ELF-1 (cell line): ENCODE results near the gene FMNL2.
A peak's percentile ranks its signal among the peaks of the same experiment; 100 is the strongest.

Source experiments
- DNase-seq: peaks from one replicate; pipeline ENCODE4 v3.0.0-alpha.2; 2016; ENCODE audit warnings: low read depth, low spot score

FMNL2 gene

DNA sequence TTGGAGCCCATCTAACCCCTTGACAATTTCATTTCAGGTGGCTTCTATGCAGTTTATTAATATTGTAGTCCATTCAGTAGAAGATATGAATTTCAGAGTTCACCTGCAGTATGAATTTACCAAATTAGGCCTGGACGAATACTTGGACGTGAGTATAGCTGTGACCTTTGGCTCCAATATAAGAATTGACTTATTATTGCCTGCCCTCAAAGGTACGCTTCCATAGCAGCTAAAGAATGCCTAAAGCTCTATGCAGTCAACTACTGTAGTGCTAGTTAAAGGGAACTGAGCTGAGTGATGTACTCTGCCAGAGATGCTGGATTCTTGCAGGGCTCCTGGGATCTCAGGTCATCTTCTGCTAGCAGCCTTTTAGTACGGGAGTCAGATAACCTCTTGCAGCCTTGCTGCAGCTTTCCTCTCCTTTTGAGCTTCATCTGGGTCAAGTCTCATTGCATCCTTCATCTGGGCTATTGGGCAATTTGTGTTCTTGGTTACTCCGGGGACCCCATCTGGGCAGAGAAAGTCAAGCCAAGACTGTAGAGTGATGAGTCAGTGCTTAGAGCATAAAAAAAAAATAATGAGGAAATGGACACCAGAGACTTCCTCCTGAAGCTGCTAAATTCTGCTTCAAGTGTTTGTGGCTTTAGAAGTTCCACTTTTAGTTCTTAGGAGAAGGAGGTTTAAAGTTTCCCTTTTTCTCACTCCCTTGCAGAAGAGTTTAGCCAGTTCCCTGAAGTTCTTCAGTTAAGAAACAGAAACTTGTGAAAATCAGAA, 276.7 kb downstream of the FMNL2 start:
- no peak for DNase-seq

DNA sequence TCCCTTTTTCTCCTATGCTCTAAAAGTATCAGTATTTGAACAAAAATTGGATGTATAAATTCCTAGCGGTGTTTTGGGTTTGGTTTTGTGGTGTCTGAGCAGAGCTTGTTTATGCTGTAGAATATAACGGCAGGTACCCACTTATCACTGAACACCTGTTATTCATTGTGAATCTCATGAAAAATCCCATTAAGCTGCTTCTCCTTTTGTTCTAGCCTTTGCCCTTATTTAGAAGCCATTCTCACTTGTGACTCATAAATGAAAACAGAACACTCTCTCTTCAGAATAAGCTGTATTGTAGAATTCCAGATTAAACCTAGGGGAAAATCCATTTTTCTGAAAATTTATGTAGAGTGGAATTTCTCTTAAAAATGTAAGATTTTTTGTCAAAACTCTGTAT, 278.3 kb downstream of the FMNL2 start:
- no peak for DNase-seq

DNA sequence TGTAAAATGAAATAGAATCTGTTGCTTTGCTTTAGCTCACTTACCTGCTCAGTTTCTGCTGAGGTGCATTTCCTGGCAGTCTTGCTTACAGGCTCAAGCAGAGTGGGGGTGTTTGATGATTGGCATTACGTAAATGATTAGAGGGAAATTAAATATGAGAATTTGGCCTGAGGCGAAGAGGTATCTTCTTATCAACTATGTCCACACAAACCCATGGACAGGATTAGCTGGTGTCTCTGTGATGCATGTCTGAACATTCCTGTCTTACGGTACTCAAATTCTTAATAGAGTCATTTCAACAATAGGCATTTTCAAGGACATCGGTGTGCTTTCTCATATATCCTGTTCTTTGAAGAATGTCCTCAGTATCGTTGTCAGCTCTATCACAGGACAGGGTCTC, 280.2 kb downstream of the FMNL2 start:
- no peak for DNase-seq

DNA sequence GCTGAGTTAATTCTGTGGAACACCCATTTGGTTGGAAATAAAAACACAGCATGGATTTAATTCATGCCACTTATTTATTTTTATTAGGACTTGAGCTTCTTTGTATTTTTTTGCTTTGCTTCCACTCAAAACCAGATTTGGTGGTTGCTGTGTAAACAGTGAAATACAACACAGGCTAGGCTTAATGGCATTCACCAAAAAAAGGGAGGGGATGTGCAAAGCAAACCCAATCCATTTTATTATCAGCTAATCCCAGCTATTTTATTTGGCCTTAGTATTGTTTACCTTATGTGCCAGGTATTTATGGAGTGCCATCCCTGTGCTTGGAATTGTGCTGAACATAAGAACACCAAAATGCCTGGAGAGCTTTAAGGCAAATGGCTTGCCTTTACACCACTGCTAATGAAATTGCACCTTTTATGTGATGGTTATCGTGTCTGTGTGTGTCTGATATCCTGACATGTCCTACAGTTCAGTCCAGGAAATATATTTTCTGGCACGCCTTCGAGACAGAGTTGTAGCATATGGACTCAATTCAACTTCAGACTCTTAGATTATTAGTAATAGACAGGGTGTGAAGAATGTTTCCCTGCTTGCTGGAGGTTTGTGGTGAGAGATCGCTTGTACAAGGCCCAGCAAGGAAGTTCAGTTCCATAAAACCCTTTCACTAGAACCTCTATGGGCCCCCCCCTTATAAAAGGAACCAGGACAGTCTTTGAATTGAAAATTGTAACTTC, 282.6 kb downstream of the FMNL2 start:
- no peak for DNase-seq

DNA sequence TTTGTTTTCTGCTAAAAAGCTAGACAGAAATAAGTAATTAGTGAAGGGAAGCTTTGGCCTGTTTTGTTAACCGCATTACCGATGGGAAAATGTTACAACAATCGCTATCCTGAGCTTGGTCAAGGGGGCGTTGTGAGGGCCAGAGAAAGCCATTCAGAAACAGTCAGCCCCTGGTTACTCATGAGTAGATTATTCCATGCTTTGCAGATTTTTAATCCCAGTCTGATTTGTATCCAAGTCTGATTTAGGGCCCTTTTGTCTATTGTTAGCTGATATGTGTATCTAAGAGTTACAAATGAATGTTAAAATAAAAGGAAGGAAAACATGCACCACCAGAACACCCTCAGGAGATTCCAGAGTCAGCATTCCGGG, 283.2 kb downstream of the FMNL2 start:
- no peak for DNase-seq

DNA sequence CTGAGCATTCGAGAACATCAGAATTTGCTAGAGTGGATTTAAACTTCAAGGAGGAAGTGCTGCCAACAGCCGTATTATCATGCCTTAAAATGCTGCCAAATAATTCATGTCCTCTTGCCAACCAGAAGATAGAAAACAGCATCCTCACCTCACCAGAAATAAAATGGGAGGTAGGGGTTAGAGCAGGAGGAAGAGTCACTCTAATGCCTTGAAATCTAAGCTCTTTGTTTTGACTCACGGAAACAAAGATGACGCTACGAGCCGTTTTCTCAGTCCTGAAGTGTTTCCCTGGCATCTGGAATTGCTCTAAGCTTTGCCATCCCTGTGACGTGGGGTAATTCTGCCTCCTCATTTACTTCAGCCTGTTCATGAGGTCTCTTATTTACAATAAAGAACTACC, 285.2 kb downstream of the FMNL2 start:
- DNase-seq, result no peak

DNA sequence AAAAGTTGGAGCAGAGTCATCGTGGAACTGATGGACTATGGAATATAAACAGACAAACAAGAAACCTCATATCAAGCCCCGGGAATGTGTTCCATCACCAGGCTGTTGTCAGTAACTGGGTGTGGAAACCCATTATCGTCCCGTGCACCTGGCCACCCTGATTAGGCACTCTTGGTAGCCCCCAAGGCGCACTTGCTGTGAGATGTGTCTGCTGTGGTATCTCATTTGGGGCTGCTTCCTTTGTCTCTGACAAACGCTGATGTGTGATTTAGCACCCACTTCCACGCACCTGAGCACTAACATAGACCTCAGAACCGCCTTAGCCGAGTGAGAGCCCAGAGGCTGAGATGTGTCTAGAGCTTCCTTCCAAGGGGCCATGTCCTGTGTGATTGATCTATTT, 286.0 kb downstream of the FMNL2 start:
- no peak for DNase-seq

DNA sequence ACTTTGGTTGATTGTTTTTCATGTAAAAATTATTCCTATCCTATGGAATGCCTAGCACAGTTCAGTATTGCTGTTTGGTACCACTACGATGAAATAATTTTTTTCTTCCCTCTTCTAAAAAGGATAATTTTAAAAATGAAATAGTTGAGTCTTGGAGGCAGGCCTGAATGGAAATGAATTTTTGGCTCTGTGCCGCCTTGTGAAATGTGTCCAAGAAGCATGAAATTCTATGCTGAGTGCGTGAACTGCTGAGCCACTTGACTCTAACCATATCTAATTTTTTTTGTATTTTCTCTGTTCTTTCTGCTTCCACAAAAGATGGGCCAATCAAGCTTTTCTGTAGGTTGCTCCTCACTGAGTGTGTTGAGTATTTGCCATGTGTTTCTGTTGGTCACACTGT, 287.2 kb downstream of the FMNL2 start:
- DNase-seq, result no peak

DNA sequence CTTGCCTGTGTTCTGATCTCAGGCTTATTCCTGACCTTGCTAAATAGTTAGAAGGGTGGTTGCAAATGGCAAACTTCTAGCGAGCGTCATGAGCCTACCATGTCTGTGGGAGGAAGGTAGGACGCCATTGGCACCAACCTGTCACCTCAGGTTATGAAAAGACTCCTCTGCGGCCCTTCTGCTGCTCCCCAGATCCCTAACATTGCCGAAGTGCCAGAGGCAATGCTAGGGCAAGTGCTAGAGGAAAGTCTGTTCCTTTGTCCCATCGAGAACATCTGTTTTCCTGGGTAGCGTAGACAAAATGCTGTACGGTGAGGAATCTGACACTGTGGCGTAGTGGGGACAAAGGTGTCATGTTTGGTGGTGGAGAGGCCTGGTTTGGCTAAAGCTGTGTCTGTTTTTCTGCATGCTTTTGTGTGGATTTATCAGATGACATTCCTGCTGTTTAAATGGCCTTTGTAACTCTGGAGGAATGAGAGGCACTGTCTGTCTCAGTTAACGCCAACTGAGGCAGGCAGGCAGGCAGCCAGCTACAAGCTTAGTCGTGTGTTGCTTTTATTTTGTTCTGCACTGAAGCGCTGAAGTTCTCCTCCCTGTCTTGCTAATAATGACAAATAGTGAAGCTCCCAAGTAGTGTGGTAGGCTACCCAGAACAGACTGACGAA, 288.2 kb downstream of the FMNL2 start:
- peak; percentile 65 for DNase-seq

DNA sequence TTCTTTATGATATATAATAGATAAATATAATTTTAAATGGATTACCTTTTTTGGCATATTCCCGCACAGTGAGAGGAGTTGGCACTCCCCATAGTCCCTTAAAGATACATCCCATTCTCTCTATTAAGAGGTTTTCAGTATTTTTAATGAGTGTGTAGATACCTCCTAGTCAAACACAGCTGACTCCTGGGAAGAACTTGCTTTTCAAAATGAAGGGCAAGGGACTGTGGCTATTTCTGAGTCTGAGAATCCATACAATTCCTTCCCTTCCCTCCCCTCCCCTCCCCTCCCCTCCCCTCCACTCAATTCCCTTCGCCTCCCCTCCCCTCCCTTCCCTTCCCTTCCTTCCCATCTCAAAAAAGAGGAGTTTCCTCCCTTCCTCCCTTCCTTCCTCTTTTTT, 288.8 kb downstream of the FMNL2 start:
- no peak for DNase-seq

DNA sequence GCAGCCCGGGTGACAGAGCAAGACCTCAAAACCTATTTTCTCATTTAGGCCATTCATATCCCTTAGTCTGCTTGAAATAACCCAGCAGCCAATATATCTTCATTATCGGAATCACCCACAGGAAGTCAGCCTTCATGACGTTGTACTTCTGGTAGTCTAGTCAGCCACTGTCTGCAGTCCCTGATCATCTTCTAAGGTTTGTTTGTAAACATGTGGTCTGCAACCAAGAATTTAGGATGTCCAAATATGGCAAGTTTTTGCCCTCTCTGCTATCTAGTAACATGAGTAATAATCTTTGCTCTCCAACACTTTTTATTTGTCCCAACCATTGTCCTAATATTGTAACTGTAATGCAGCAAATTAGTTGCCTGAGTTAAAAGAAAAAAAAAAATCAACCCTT, 289.8 kb downstream of the FMNL2 start:
- DNase-seq, result no peak

DNA sequence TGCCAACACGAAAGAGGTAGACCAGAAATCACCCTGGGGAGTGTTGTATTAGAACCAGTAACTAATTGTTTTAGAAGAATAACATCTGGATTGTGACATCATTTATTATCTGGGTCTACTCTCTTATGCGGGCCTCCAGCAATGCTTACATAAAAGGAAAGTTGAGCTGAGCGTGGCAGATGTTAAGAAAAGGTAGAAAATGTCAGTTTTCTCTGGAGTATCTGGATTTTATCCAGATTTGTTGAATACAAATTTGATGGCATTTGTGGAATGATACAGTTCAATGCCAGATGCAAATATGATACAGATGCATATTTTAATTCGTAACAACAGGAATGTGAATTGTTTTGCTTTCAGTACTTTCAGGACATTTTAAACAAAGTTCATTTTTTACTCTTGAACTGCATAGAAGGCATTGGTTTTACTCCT, 292.0 kb downstream of the FMNL2 start:
- no peak for DNase-seq

DNA sequence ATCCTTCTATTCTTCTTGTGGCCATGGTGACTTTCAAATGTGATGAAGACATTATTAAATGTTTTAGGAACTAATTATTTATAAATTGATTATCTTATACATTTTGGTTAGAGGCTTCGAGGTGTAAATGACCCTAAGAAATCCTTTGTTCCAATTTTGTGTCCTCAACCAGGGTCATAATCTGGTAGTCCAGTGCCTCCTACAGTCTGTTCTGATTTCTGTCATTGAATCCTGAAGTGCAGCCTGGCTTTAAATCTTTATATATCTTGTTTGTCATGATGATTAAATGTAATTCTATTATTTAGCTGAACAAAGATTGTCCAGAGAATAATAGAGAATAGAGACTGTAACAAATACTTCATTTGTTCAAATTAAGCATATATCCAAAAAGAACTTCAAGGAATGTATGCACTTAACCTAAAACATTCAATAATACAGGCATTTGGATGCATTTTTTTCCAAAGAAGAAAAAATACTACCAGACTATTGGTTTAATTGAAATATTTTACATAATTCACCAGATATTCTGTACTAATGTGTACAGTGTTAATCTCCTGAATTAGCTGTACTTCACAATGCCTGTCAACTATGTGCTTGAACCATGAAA, 292.5 kb downstream of the FMNL2 start:
- DNase-seq, result no peak

DNA sequence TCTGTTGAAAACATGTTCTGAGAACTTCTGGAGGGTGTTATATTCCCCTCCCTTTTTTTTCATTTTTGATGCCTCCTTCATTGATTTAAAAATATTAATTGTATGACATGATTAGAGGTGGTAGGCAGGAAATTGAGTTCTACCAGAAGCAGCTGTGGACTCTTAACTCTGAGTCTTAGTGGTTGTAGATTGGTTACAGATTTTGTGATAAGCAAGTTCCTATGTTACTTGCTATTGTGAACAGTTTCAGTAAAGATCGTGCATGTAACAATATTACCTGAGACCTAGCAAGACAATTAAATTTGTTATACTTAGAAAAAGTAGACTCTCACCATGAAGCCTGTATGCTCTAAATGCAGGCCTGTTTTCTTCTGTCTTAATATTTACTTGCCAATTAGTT, 294.2 kb downstream of the FMNL2 start:
- no peak for DNase-seq

DNA sequence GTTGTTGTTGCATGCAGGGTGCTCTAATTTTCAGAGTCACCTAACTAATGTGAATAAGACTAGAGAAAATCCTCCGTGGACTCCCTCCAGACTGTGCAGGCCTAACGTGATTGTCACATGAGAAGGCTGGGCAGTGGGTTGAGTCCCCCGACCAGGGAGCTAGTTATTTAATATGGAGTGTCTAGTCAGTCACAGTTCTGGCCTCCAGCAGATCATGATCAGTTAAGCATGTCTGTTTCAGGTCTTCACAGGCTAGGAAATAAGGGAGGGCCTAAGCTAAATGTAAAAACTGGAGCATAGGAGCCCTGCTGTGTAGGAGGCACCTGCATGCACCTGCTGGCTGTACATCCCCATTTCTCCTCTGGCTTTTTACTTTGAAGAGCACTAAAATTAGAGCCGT, 295.5 kb downstream of the FMNL2 start:
- DNase-seq, result no peak

DNA sequence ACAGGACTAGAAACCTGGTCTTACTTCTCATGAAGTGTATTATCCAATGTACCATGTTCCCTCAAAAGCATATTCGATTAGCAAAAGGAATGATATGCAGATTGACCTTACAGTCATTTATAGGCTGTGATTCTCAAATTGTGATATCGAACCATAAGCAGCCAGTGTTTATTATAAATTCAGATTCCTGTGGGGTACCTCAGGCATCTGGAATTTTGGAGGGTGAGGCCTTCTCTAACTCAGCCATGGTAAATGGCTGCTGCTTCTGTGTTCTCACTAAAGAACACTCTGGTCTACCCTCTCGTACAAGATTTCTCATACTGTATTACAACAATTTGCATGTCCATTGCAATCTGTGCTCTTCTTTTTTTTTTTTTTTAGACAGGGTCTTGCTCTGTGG, 297.8 kb downstream of the FMNL2 start:
- DNase-seq, result no peak

DNA sequence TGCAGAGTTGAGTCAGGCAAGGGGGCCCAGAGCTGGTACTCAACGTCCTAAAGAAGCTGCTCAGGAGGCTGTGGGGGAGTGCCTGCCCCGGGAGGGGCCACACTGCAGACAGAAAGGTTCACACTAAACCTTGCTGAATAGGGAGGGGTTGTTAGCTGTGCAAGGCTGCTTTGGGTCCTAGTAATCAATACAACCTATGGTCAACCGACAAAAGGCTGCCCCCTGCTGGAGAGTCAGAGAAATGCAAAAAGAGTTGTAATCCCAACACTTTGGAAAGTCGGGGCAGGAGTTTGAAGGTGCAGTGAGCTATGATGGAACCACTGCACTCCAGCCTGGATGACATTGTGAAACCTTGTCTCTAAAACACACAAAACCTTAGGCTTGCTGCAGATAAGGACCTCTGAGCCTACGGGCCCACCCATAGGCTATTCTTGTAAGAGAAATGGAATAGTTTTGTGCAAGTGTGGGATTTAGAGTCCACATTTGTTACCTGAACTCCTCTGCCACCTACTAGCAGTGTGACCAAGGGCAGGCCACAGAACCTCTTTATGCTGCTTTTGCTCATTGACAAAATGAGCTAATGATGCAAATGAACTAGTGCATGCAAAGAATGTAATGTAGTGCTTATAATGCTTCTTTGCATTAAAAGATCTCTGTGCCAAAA, 300.8 kb downstream of the FMNL2 start:
- DNase-seq, result peak; percentile 74

DNA sequence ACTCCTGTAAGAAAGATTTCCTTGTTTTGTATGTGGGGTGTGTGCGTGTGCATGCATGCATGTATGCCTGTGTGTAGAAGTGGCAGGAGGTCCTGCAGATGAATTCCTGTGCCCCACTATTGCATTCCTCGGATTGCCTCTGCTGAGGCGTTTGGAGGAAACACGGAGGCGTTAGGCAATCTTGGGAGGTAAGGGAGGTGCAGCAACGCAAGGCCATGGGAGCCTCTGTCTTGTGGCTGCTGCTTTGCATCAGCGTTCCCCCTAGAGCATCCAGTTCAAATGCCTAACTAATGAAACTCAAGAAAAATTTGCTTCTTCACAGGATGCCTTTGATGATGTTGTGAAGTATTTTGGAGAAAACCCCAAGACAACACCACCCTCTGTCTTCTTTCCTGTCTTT, 302.3 kb downstream of the FMNL2 start:
- DNase-seq, result no peak

DNA sequence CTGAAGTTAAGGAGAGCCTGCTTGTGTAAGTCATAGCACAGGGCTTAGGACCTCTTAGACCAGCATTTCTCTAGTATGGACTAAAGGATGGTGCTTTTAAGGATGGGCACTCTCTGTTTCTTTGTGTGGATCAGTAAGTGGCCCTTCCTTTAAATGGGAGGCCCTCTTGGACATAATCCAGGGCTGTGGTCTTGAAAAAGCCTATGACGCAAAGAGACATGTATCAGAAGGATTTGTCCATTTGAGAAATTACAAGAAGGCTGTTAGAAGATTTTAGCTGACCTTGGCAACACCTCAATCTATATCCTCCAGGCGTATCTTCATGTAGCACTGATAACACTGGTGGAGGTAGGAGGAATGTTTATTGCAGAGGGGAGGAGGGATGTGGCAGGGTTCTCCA, 303.1 kb downstream of the FMNL2 start:
- no peak for DNase-seq

DNA sequence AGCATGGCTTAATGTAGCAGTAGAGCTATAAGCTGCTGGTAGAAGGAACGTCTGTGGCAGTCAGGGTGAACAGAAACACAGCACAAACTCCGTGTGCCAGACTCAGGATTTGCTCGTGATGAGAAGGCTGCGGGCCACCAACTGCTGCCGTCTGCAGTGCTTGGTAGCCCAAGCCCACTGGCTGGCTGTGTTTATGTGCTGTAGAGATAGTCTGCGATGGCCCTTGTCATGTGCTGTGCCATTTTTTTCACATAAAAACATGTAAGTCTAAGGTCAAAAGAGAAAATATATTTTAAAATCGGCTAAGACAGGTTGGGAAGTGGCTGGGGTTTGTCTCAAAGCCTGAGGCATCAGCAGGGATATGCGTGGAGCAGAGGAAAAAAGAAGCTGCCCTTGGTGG, 303.6 kb downstream of the FMNL2 start:
- no peak for DNase-seq

DNA sequence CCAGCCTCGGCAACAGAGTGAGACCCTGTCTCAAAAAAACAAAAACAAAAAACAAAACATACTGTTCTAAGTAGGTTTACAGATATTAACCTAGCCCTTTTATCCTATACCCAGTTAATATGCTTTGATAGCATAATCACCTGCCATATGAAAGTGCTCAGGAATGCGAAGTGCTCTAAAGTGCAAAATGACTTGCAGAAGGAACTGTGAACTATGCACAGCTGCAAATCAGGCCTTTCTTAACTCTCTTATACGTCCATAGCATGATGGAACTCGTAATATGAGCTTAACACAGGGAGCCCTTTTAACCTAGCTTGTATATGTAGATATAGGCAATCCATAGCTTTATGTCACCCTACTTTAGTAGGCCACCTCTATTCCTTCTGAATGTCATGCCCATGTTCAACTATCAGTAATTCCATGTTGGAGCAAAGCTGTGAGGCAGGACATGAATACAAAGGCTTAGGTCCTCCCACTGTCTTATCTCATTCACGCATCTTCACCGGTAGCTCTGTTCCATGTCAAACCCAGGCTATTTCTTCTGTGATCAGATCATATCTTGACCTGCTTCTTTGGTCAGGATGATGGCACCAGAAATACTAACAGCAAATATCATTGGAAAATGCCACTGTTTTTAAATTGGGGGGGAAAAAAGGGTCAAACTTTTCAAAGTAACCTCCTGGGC, 309.4 kb downstream of the FMNL2 start:
- DNase-seq, result no peak
